Measurements from ENCODE around the gene GJB1. TPM values are rescaled to one million over a fixed set of nuclear protein-coding genes. Genes with fewer than 3 reads are reported as not detected.

GJB1 gene
- total and polyA plus RNA-seq, 2 donors (not counting 1 experiment from before 2014, with no cell fraction given): not detected

DNA sequence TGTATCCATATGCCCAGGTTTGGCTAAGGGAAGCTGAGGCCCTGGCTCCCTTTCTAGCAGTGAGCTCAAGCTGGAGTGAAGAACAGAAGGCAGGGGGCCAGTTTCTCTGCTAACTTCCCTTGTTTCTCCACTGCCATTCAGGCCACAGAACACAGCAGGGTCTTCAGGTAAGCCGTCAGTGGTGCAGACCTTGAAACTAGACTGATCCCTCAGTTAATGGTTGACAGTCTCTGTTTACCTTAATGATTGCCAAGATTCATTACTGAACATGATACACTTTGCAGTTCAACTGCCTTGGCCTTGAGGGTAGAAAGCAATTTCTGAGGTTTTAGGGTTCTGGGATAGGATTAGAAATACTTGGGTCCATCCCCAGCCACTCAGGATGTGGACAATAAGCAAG is 8.9 kb upstream of the GJB1 start:
- H4K20me1 ChIP-seq (ENCODE audit: control insufficient read depth, extremely low read depth, insufficient read depth, low read length): no peaks in the 10 kb centered on the region
- H3K9ac ChIP-seq (ENCODE audit: insufficient read depth, low read length): no peak overlapping the region
- no peaks in the 10 kb centered on the region for H3K9me3 ChIP-seq (ENCODE audit: control insufficient read depth, insufficient read depth, low read depth, low read length)
- no peak for DNase-seq (ENCODE audit: low read depth in 2 of 2)
- H3K4me1 ChIP-seq (ENCODE audit: control insufficient read depth, extremely low read depth, insufficient read depth, low read length): no peaks in the 10 kb centered on the region
- no peak overlapping the region for H3K4me2 ChIP-seq (ENCODE audit: extremely low read depth, insufficient read depth, low read length)
- TF ChIP-seq, protein P1, sequence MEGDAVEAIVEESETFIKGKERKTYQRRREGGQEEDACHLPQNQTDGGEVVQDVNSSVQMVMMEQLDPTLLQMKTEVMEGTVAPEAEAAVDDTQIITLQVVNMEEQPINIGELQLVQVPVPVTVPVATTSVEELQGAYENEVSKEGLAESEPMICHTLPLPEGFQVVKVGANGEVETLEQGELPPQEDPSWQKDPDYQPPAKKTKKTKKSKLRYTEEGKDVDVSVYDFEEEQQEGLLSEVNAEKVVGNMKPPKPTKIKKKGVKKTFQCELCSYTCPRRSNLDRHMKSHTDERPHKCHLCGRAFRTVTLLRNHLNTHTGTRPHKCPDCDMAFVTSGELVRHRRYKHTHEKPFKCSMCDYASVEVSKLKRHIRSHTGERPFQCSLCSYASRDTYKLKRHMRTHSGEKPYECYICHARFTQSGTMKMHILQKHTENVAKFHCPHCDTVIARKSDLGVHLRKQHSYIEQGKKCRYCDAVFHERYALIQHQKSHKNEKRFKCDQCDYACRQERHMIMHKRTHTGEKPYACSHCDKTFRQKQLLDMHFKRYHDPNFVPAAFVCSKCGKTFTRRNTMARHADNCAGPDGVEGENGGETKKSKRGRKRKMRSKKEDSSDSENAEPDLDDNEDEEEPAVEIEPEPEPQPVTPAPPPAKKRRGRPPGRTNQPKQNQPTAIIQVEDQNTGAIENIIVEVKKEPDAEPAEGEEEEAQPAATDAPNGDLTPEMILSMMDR (conservative IDR thresholded peaks at IDR 0.05 in 1 of 2, IDR thresholded peaks at IDR 0.05 in 1 of 2; ENCODE audit: low read depth in 1 of 2, low read length in 2 of 2): no peak
- TF ChIP-seq EZH2 (IDR thresholded peaks at IDR 0.05; ENCODE audit: low read length, missing control alignments): no peak
- no peak overlapping the region for H2AFZ ChIP-seq (ENCODE audit: low read length)
- H3K27me3 ChIP-seq (ENCODE audit: control insufficient read depth, insufficient read depth, low read length): no peaks in the 10 kb centered on the region
- H3K4me3 ChIP-seq (replicated peaks in 1 of 4; ENCODE audit: control extremely low read depth in 1 of 4, insufficient read depth in 1 of 4, low read depth in 3 of 4, low read length in 4 of 4): no peak overlapping the region
- no peak overlapping the region for H3K27ac ChIP-seq (ENCODE audit: insufficient read depth, low read length)
- no peaks in the 10 kb centered on the region for H3K79me2 ChIP-seq (ENCODE audit: control insufficient read depth, insufficient read depth, low read length)
- H3K36me3 ChIP-seq (ENCODE audit: control insufficient read depth, insufficient read depth, low read length): no peaks in the 10 kb centered on the region

DNA sequence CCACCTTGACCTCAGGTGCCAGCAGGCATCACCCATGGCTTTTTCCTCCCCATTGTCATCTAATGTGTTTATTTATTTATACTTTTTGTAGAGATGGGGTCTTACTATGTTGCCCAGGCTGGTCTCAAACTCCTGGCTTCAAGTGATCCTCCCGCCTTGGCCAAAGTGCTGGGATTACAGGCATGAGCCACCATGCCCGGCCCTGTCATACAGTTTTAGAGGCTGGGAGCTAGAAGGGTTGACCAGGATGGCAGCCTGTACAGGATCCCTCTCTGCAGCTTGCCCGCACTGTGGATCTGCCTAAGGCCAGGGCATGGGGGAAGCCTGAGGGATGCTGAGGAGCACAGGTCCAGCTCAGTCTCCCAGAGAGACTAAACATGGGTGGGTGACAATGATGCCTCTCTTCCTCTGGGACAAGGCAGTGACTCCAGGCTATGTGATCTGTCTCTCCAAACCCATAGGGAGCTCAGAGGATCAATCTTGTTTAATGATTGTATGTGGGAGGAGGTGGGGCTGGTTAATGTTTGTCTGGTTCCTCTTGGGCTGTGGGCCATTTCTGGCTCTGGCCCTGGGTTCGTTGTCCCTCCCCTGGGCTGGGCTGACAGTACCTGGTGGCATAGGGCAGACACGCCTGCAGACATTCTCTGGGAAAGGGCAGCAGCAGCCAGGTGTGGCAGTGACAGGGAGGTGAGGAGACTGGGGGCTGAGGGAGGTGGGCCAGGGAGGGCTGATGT is 8.3 kb upstream of the GJB1 start:
- Histone ChIP-seq H3K27me3 (ENCODE audit: control insufficient read depth, insufficient read depth, low read length) (no peaks in the 10 kb centered on the region), H3K9ac (ENCODE audit: insufficient read depth, low read length) (no peak overlapping the region), H3K4me3 (replicated peaks in 1 of 4; ENCODE audit: control extremely low read depth in 1 of 4, insufficient read depth in 1 of 4, low read depth in 3 of 4, low read length in 4 of 4) (no peak overlapping the region), H3K4me2 (ENCODE audit: extremely low read depth, insufficient read depth, low read length) (no peak overlapping the region), H3K79me2 (ENCODE audit: control insufficient read depth, insufficient read depth, low read length) (no peaks in the 10 kb centered on the region), H2AFZ (ENCODE audit: low read length) (no peak overlapping the region), H4K20me1 (ENCODE audit: control insufficient read depth, extremely low read depth, insufficient read depth, low read length) (no peaks in the 10 kb centered on the region), H3K4me1 (ENCODE audit: control insufficient read depth, extremely low read depth, insufficient read depth, low read length) (no peaks in the 10 kb centered on the region), H3K27ac (ENCODE audit: insufficient read depth, low read length) (no peak overlapping the region), H3K36me3 (ENCODE audit: control insufficient read depth, insufficient read depth, low read length) (no peaks in the 10 kb centered on the region), H3K9me3 (ENCODE audit: control insufficient read depth, insufficient read depth, low read depth, low read length) (no peaks in the 10 kb centered on the region)
- DNase-seq (ENCODE audit: low read depth in 2 of 2): no peak
- TF ChIP-seq, protein P1 (conservative IDR thresholded peaks at IDR 0.05 in 1 of 2, IDR thresholded peaks at IDR 0.05 in 1 of 2; ENCODE audit: low read depth in 1 of 2, low read length in 2 of 2): no peak
- TF ChIP-seq EZH2 (IDR thresholded peaks at IDR 0.05; ENCODE audit: low read length, missing control alignments): no peak

DNA sequence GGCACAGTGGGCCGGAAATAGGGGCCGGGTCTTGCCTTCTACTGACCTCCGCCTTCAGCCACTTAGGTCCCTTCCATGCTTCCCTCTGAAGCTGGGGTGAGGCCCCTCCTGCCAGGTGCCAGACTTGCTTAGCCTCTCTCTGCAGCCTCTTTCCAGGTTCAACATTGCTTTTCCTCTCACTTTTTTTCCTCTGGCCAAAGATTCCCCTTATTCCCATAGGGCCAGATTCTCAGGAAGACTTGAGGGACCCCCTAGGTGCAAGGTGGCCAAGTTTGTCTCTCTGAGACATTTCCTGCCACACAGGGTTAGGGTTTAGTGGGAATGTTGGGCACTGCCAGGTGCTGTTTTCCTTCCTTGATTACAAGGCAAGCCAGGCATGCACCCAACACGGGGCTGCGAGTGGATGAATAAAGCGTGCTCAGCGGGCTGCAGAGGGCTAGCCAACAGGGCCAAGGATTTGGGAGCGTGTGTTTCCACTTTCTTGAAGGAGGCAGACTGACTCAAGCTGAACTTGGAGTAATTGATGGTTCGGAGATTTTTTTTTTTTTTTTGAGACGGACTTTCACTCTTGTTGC is 7.6 kb upstream of the GJB1 start:
- H3K4me3 ChIP-seq (replicated peaks in 1 of 4; ENCODE audit: control extremely low read depth in 1 of 4, insufficient read depth in 1 of 4, low read depth in 3 of 4, low read length in 4 of 4): no peak overlapping the region
- no peaks in the 10 kb centered on the region for H3K9me3 ChIP-seq (ENCODE audit: control insufficient read depth, insufficient read depth, low read depth, low read length)
- H4K20me1 ChIP-seq (ENCODE audit: control insufficient read depth, extremely low read depth, insufficient read depth, low read length): no peaks in the 10 kb centered on the region
- H3K4me1 ChIP-seq (ENCODE audit: control insufficient read depth, extremely low read depth, insufficient read depth, low read length): no peaks in the 10 kb centered on the region
- H3K9ac ChIP-seq (ENCODE audit: insufficient read depth, low read length): no peak overlapping the region
- no peaks in the 10 kb centered on the region for H3K79me2 ChIP-seq (ENCODE audit: control insufficient read depth, insufficient read depth, low read length)
- H3K4me2 ChIP-seq (ENCODE audit: extremely low read depth, insufficient read depth, low read length): no peak overlapping the region
- H3K27me3 ChIP-seq (ENCODE audit: control insufficient read depth, insufficient read depth, low read length): no peaks in the 10 kb centered on the region
- no peak for TF ChIP-seq EZH2 (IDR thresholded peaks at IDR 0.05; ENCODE audit: low read length, missing control alignments)
- TF ChIP-seq, protein P1 (conservative IDR thresholded peaks at IDR 0.05 in 1 of 2, IDR thresholded peaks at IDR 0.05 in 1 of 2; ENCODE audit: low read depth in 1 of 2, low read length in 2 of 2): no peak
- no peak for DNase-seq (ENCODE audit: low read depth in 2 of 2)
- no peaks in the 10 kb centered on the region for H3K36me3 ChIP-seq (ENCODE audit: control insufficient read depth, insufficient read depth, low read length)
- H2AFZ ChIP-seq (ENCODE audit: low read length): no peak overlapping the region
- no peak overlapping the region for H3K27ac ChIP-seq (ENCODE audit: insufficient read depth, low read length)

All from fibroblast of lung (primary cell).